Duodenal mucosa (tissue), 2 donors: Measurements from ENCODE around the gene C12orf57.

ENCODE experiments used
- H3K27ac ChIP-seq: one replicate; pipeline ENCODE4 v1.7.0; 2013; ENCODE audit warnings: low read depth, low read length
- H3K27me3 ChIP-seq, 2 donors: one replicate each; pipeline ENCODE4 v1.7.0; 2013; ENCODE audit warnings: low read length in 2 of 2, control low read depth in 1 of 2; ENCODE audit not compliant: insufficient read depth in 2 of 2, control insufficient read depth in 1 of 2
- H3K36me3 ChIP-seq, 2 donors: one replicate each; pipeline ENCODE4 v1.7.0; 2013; ENCODE audit warnings: low read length in 2 of 2, control low read depth in 1 of 2; ENCODE audit not compliant: insufficient read depth in 2 of 2, control insufficient read depth in 1 of 2
- H3K4me1 ChIP-seq, 2 donors: one replicate each; pipeline ENCODE4 v1.7.0; 2013; ENCODE audit warnings: low read length in 2 of 2, control low read depth in 1 of 2; ENCODE audit not compliant: insufficient read depth in 2 of 2, control insufficient read depth in 1 of 2
- H3K4me3 ChIP-seq, 2 donors: one replicate each; pipeline ENCODE4 v1.7.0; 2013; ENCODE audit warnings: low read length in 2 of 2, low read depth in 1 of 2
- H3K9ac ChIP-seq, 2 donors: one replicate each; pipeline ENCODE4 v1.7.0; 2013; ENCODE audit warnings: low read length in 2 of 2, low read depth in 1 of 2
- H3K9me3 ChIP-seq, 2 donors: one replicate each; pipeline ENCODE4 v1.7.0; 2013; ENCODE audit warnings: low read length in 2 of 2, control low read depth in 1 of 2; ENCODE audit not compliant: control insufficient read depth in 1 of 2

The C12orf57 gene, protein sequence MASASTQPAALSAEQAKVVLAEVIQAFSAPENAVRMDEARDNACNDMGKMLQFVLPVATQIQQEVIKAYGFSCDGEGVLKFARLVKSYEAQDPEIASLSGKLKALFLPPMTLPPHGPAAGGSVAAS

DNA sequence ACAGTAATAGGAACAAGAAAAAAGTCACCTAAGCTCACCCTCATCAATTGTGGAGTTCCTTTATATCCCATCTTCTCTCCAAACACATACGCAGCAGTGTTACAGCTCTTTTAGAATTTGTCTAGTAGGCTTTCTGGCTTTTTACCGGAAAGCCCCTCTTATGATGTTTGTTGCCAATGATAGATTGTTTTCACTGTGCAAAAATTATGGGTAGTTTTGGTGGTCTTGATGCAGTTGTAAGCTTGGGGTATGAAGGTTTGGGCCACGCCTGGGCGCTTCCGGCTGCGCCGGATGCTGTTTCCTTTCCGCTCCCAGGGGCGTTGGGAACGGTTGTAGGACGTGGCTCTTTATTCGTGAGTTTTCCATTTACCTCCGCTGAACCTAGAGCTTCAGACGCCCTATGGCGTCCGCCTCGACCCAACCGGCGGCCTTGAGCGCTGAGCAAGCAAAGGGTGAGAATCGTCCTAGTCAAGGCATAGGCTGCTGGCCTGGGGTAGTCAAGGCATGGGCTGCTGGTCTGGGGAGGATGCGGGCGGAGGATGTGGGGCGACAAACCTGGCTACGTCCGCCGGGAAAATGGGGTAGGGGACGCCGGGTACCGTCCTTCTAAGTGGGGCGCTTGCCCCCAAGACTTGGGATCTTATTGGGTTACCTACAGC, at the start of gene C12orf57, which contains the start of gene RNU7-1:
C12orf57 (plus strand) TSS at position 301 of the 659 bp plus-strand sequence; CDS start at position 401, 100 bp downstream.
RNU7-1 (plus strand) TSS at position 95 of the 659 bp plus-strand sequence.
- Histone ChIP-seq H3K4me1 (peaks cover 23 to 46% of the 10 kb centered on the region in 2 donors), H3K4me3 (peak within 1 kb of the TSS; percentile 88 to 95), H3K36me3 (peaks cover 9 to 20% of the 10 kb centered on the region in 2 donors)

DNA sequence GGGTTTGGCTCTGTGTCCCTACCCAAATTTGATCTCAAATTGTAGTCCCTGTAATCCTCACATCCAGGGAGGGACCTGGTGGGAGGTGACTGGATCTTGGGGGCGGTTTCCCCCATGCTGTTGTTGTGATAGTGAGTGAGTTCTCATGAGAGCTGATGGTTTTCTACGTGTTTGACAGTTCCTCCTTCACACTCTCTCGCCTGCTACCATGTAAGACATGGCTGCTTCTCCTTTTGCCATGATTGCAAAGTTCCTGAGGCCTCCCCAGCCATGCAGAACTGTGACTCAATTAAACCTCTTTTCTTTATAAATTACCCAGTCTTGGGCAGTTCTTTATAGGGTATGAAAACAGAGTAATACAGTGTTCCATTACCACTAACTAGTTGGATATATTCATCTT, 49.5 kb upstream of the C12orf57 start:
- H3K4me3 ChIP-seq = no peak overlapping the region
- no peaks in the 10 kb centered on the region for H3K9me3 ChIP-seq
- no peaks in the 10 kb centered on the region for H3K27me3 ChIP-seq
- no peak overlapping the region for H3K9ac ChIP-seq
- H3K27ac ChIP-seq = no peak overlapping the region
- peaks cover 9 to 13% of the 10 kb centered on the region in 2 donors for H3K4me1 ChIP-seq
- no peaks in the 10 kb centered on the region for H3K36me3 ChIP-seq

More for the DNA sequence above, at the start of gene C12orf57, which contains the start of gene RNU7-1:
- Histone ChIP-seq H3K27ac (peak within 1 kb of the TSS; percentile 95), H3K9ac (peak within 1 kb of the TSS; percentile 82 to 99), H3K27me3 (no peaks in the 10 kb centered on the region), H3K9me3 (no peaks in the 10 kb centered on the region)

DNA sequence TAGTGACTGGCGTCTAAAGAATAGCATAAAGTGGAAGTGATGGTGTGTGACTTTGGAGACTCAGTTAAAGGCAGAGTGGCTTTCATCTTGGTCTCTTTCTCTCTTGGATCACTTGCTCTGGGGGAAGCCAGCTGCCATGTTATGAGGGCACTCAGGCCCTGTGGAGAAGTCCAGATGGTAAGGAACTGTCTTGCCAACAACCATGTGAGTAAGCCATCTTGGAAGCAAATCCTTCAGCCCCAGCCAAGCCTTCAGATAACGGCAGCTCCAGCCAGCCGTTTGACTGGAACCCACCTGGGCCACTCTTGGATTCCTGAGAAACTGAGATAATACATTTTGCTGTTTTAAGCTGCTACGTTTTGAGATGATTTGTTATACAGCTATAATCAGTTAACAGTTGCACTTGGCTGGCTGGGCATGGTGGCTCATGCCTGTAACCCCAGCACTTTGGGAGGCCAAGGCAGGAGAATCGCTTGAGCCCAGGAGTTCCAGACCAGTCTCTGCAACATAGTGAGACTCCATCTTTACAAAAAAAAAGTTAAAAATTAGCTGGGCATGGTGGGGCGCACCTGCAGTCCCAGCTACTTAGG, 46.9 kb upstream of the C12orf57 start:
- no peaks in the 10 kb centered on the region for H3K27me3 ChIP-seq
- no peak overlapping the region for H3K27ac ChIP-seq
- no peaks in the 10 kb centered on the region for H3K9me3 ChIP-seq
- no peak overlapping the region for H3K4me3 ChIP-seq
- H3K9ac ChIP-seq = no peak overlapping the region
- H3K36me3 ChIP-seq = no peaks in the 10 kb centered on the region
- H3K4me1 ChIP-seq = peaks cover 3 to 12% of the 10 kb centered on the region in 2 donors

DNA sequence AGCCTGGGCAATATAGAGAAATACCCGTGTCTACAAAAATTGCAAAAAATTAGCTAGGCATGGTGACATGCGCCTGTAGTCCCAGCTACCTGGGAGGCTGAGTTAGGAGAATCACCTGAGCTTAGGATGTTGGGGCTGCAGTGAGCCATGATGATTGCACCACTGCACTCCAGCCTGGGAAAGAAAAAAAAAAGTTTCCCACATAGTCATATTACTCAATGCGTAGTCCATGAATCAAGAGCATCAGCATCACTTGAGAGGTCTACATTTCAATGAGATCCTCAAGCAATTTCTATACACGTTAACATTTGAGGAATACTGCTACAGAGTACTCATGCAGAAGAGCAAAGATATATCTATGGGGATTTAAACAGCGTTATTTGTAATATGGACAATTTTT, 44.4 kb upstream of the C12orf57 start:
- H3K36me3 ChIP-seq = no peaks in the 10 kb centered on the region
- H3K4me3 ChIP-seq = no peak overlapping the region
- peaks cover 14 to 31% of the 10 kb centered on the region in 2 donors for H3K4me1 ChIP-seq
- H3K9ac ChIP-seq = no peak overlapping the region
- H3K27me3 ChIP-seq = no peaks in the 10 kb centered on the region
- no peak overlapping the region for H3K27ac ChIP-seq
- H3K9me3 ChIP-seq = no peaks in the 10 kb centered on the region

DNA sequence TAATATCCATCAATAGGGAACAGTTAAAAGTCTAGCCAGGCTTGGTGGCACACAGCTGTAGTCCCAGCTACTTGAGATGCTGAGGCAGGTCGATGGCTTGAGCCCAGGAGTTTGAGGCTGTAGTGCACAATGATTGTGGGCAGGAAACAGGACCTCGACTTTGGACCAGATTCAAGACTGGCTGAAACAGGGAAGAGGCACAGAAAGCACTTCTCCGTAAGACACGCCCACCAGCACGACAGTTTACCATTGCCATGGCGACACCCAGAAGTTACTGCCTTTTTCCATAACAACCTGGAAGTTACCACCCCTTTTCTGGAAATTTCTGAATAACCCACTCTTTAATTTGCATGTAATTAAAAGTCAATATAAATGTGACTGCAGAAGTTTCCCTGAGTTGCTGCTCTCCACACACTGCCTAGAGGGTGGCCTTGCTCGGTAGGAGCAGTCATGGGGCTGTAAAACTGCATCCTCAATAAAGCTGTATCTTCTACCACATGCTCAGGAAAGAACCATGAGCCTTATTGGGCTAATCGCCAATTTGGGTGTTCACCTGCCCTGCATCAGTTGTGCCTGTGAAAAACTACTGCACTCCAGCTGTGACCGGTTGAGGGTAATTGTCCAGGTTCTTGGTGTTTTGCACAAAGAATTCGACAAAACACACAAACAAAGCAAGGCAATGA, 43.8 kb upstream of the C12orf57 start:
- Histone ChIP-seq H3K27me3 (no peaks in the 10 kb centered on the region), H3K9me3 (no peaks in the 10 kb centered on the region), H3K36me3 (no peaks in the 10 kb centered on the region), H3K9ac (no peak overlapping the region), H3K4me3 (no peak overlapping the region), H3K4me1 (peaks cover 17 to 34% of the 10 kb centered on the region in 2 donors), H3K27ac (peak overlapping the region; percentile 13)

DNA sequence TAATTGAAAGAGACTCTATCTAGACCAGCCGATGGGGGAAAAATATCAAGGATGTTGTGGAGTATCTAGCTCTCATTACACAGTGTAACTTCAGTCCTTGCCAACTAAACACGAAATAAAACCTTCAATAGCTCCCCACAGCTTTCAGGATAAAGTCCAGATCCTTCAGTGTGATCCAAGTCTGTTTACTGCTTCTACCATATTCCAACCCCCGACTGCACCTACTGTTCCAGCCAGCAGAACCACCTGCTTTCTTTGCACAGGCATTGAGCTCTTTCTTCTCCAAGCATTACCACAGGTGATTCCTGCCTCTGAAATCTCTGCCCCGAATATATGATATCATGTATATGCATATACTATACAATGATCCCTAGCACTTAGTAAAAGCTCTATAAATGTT, 41.4 kb upstream of the C12orf57 start:
- no peaks in the 10 kb centered on the region for H3K9me3 ChIP-seq
- H3K27me3 ChIP-seq = no peaks in the 10 kb centered on the region
- peaks cover 23 to 38% of the 10 kb centered on the region in 2 donors for H3K4me1 ChIP-seq
- H3K36me3 ChIP-seq = no peaks in the 10 kb centered on the region
- no peak overlapping the region for H3K4me3 ChIP-seq
- no peak overlapping the region for H3K9ac ChIP-seq
- H3K27ac ChIP-seq = no peak overlapping the region

DNA sequence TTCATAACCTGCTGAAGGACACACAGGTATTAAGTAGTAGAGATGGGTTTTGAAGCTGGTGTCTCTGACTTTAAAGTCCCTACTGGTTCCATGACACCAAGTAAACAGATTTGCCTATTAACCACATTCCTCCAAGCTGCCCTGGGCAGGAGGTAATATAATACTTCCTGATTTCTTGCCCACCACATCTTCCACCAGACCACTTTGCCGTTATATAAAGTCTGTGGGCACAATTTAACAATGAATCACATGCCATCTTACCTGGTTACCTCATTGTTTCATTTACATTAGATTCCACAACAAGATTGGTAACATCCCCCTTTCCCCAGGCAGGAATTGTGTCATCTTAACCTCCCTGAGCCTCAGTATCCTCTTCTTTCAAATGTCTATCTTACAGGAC, 40.1 kb upstream of the C12orf57 start:
- Histone ChIP-seq H3K4me1 (peaks cover 23 to 38% of the 10 kb centered on the region in 2 donors), H3K36me3 (no peaks in the 10 kb centered on the region), H3K27ac (no peak overlapping the region), H3K9ac (no peak overlapping the region), H3K27me3 (no peaks in the 10 kb centered on the region), H3K4me3 (no peak overlapping the region), H3K9me3 (no peaks in the 10 kb centered on the region)

DNA sequence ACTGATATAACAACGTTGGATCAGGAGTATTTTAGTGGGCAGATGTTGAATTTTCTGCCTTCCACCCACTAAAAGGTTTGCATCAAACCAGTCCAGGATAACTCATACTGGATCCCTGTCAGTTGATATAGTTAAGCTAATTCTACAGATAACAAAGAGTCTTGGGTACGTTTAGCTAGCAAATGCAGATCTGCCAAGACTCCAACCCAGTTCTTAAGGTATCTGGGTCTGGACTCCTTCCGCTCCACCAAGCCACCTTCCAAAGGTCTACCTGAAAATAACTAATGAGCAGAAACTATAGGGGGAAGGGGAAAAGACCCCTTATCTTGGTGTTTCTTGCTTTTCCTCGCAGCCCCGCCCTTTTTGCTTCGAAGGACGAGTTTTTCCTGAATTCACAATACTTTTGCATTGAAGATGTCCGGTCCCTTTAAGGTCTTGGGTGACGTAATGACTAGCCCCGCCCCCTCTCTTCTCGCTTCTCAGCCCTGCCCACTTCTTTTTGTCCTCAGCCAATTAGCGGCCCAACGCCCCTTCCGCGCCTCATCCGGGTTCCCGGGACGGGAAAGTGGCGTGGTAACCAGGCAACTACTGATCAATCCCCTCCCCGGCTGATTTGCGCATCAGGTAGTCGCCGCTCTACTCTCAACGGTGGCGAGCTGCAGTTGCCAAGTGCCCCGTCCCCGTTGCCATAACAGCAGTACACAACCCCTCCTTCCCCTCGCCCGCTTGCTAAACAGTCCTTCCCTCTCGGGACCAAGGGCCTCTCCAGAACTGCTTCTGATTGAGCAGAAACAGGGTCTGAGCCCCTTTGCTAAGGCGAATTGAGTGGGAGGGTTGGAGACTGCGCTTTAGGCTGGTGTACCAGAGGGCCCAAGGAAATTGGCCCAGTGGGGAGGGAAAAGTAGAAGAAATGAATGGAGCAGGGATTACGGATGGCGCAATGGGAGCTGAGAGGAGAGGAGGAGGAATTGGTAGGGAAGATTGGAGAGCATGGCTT, 39.2 kb upstream of the C12orf57 start, which contains the start of gene LRRC23:
LRRC23 (plus strand) TSS at position 543 of the 997 bp plus-strand sequence. CDS start 812 bp downstream, outside the sequence.
- Histone ChIP-seq H3K4me1 (peaks cover 23 to 33% of the 10 kb centered on the region in 2 donors), H3K27ac (peak within 1 kb of the TSS; percentile 82), H3K9me3 (no peaks in the 10 kb centered on the region), H3K36me3 (no peaks in the 10 kb centered on the region), H3K27me3 (no peaks in the 10 kb centered on the region), H3K9ac (peak within 1 kb of the TSS; percentile 76 to 93), H3K4me3 (peak within 1 kb of the TSS; percentile 80 to 99)

DNA sequence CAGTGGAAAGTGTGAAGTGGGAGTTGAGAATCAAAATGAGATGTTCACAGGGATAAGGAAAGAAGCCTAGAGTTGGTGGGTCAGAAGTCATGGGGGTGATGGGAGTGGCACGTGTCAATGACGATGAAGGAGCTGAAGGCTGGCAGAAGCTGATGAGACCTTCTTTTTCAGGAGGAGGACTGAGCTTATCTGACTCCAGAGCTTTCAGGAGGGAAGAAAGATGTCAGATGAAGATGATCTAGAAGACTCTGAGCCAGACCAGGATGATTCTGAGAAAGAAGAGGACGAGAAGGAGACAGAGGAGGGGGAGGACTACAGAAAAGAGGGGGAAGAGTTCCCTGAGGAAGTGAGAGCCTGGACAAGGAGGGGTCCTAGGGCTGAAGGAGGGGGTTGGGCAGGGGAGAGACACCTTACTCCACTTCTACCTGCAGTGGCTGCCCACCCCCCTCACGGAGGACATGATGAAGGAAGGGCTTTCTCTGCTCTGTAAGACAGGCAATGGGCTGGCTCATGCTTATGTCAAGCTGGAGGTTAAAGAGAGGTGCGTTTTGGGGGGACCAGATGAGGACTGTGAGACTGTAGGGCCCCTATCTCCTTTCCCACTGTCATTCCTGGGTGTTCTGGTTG, 38.3 kb upstream of the C12orf57 start:
- peak overlapping the region; percentile 76 to 93 for H3K9ac ChIP-seq
- H3K27me3 ChIP-seq = no peaks in the 10 kb centered on the region
- peak overlapping the region; percentile 80 to 99 for H3K4me3 ChIP-seq
- H3K4me1 ChIP-seq = peaks cover 19 to 27% of the 10 kb centered on the region in 2 donors
- H3K9me3 ChIP-seq = no peaks in the 10 kb centered on the region
- no peak overlapping the region for H3K27ac ChIP-seq
- no peaks in the 10 kb centered on the region for H3K36me3 ChIP-seq
